OCI-LY7 (cell line): Measurements from ENCODE around the gene NFATC1. TPM values are rescaled to one million over a fixed set of nuclear protein-coding genes. Genes with fewer than 3 reads are reported as not detected.

Experiments
- Bru-seq: library from RNA; stranded (reverse); fragments of 400-500 nt; gene quantifications from one replicate; lab custom pipeline; 2021; lab: Mats Ljungman, UMichigan
- BruChase-seq, 2 experiments: library from RNA; stranded (reverse); fragments of 400-500 nt; gene quantifications; one replicate each; lab custom pipeline; 2021; lab: Mats Ljungman, UMichigan
- BruUV-seq: library from RNA; stranded (reverse); fragments of 400-500 nt; replicated peaks from 2 replicates; lab custom pipeline; 2021; lab: Mats Ljungman, UMichigan
- CTCF ChIA-PET: fragments of 300-600 bp; sonication (Branson Sonifier 250); formaldehyde crosslinking; loops from one replicate; lab custom pipeline; 2022; ENCODE audit warnings: antibody characterized with exemption; ENCODE audit not compliant: unreplicated experiment; lab: Charles Lee
- POLR2A ChIA-PET: fragments of 300-600 bp; sonication (Branson Sonifier 250); formaldehyde crosslinking; loops from one replicate; lab custom pipeline; 2022; ENCODE audit warnings: antibody characterized with exemption; lab: Charles Lee
- DNase-seq: peaks from one replicate; pipeline ENCODE4 v3.0.0-alpha.2; 2015; ENCODE audit warnings: low spot score
- H2AFZ ChIP-seq: fragments of 200-600 bp; sonication (generic), shearing (Covaris generic); 2 replicates; pipeline ENCODE4 v1.6.1; 2014; ENCODE audit warnings: mild to moderate bottlenecking, antibody characterized with exemption, low read length, moderate library complexity
- H3K27ac ChIP-seq: fragments of 200-600 bp; sonication (generic); 2 replicates; pipeline ENCODE4 v1.5.1; 2014; ENCODE audit warnings: mixed run types, low read depth, mild to moderate bottlenecking, moderate library complexity, low read length, inconsistent platforms; ENCODE audit not compliant: poor library complexity, severe bottlenecking
- H3K36me3 ChIP-seq: fragments of 200-600 bp; sonication (generic); 2 replicates; pipeline ENCODE4 v1.6.1; 2014; ENCODE audit warnings: mild to moderate bottlenecking, antibody characterized with exemption, low read length, moderate library complexity, mixed read lengths; ENCODE audit not compliant: insufficient read depth
- H3K4me1 ChIP-seq: fragments of 200-600 bp; sonication (generic); 2 replicates; pipeline ENCODE4 v1.5.1; 2014; ENCODE audit warnings: mild to moderate bottlenecking, low read length; ENCODE audit not compliant: insufficient read depth, poor library complexity, severe bottlenecking
- H3K4me2 ChIP-seq: fragments of 200-600 bp; sonication (generic); 2 replicates; pipeline ENCODE4 v1.6.1; 2014; ENCODE audit warnings: mild to moderate bottlenecking, low read length
- H3K4me3 ChIP-seq: fragments of 200-600 bp; sonication (generic); 2 replicates; pipeline ENCODE4 v1.5.1; 2014; ENCODE audit warnings: mild to moderate bottlenecking, low read depth, low read length; ENCODE audit not compliant: poor library complexity, severe bottlenecking
- H3K79me2 ChIP-seq: fragments of 200-600 bp; sonication (generic); 2 replicates; pipeline ENCODE4 v1.6.1; 2016; ENCODE audit warnings: low read depth, mild to moderate bottlenecking, low read length, moderate library complexity, mixed read lengths; ENCODE audit not compliant: insufficient read depth
- H3K9me2 ChIP-seq: fragments of 200-600 bp; sonication (generic); 2 replicates; pipeline ENCODE4 v1.6.1; 2016; ENCODE audit warnings: mild to moderate bottlenecking, low read length, mixed read lengths; ENCODE audit not compliant: insufficient read depth
- H3K9me3 ChIP-seq: fragments of 200-600 bp; sonication (generic); 2 replicates; pipeline ENCODE4 v1.6.1; 2014; ENCODE audit warnings: mild to moderate bottlenecking, mixed run types, low read length, mixed read lengths
- H4K20me1 ChIP-seq: fragments of 200-600 bp; sonication (generic); 2 replicates; pipeline ENCODE4 v1.6.1; 2014; ENCODE audit warnings: mild to moderate bottlenecking, antibody characterized with exemption, low read length, moderate library complexity, mixed read lengths; ENCODE audit not compliant: insufficient read depth
- CTCF ChIP-seq: fragments of 200-600 bp; sonication (generic); conservative IDR thresholded peaks from 2 replicates; pipeline ENCODE4 v1.5.1; 2014; ENCODE audit warnings: mild to moderate bottlenecking, antibody characterized with exemption, low read length, moderate library complexity, mixed read lengths
- EZH2phosphoT487 ChIP-seq: fragments of 200-600 bp; sonication (generic); IDR thresholded peaks from 2 replicates; pipeline ENCODE4 v1.6.1; 2018; ENCODE audit warnings: low read depth, borderline replicate concordance, mild to moderate bottlenecking, mixed run types, antibody characterized with exemption, low read length, moderate library complexity, mixed read lengths
- intact Hi-C: fragments of 100-400 bp; cut with micrococcal nuclease; formaldehyde crosslinking; loops from one replicate; pipeline ENCODE4 v1.10.0; 2022; ENCODE audit not compliant: unreplicated experiment
- long read RNA-seq: library from polyadenylated mRNA; stranded (forward); transcript quantifications from one replicate; pipeline ENCODE4 v2.0.0, GENCODE V29; 2022
- total RNA-seq, 2 experiments: library from RNA; depleted of rRNA in 1 of 2; stranded (reverse); fragments of >200 nt in 1 of 2; shearing (Covaris generic) in 1 of 2; gene quantifications; 2 replicates each; pipeline ENCODE4 v1.2.3, GENCODE V29; 2014 to 2022

The NFATC1 gene
- 15.3 and 23.6 TPM in 2 replicates for total RNA-seq (2014; rRNA removed; shearing (Covaris generic))
- total RNA-seq (2022): 50.4 and 54.3 TPM in 2 replicates
- Bru-seq, nascent RNA: percentile 57 among the genes with signal in this experiment
- BruChase-seq, experiment 1, labeled RNA remaining after a 6-hour chase: percentile 58 among the genes with signal in this experiment
- percentile 56 among the genes with signal in this experiment for BruChase-seq, experiment 2, labeled RNA remaining after a 2-hour chase
- long read RNA-seq, full-length matches to known transcripts: 102 of 185 reads
- long read RNA-seq, partial matches to known transcripts: 35 of 185 reads
- long read RNA-seq, other reads (novel, unspliced or antisense): 48 of 185 reads

- intact Hi-C loops: loop anchor here (2.0 kb wide), 2 partner anchors 65 to 133 kb away; no protein-coding TSS in a partner anchor
- peak; percentile 61 for DNase-seq
- BruUV-seq: no TSS peak
- peak within 1 kb of the TSS; percentile 41; the same call in 1 of the 2 replicates for H2AFZ ChIP-seq
- H3K9me2 ChIP-seq: no peaks in the 10 kb centered on the region
- peaks cover 21% of the 10 kb centered on the region for H3K79me2 ChIP-seq
- peak within 1 kb of the TSS; percentile 87 for H3K27ac ChIP-seq
- H3K4me1 ChIP-seq: peaks cover 29% of the 10 kb centered on the region
- TF ChIP-seq EZH2phosphoT487 (no peak), CTCF (no peak)
- no peaks in the 10 kb centered on the region for H4K20me1 ChIP-seq
- peaks cover 8% of the 10 kb centered on the region; the same call in 1 of the 2 replicates for H3K36me3 ChIP-seq
- POLR2A ChIA-PET: interaction anchor here (0.7 kb wide), 1 partner anchor 144 kb away, joined by 3 read pairs; no protein-coding TSS in a partner anchor
- peak within 1 kb of the TSS; percentile 100 for H3K4me2 ChIP-seq
- CTCF ChIA-PET: no interaction called here
- peak within 1 kb of the TSS; percentile 86 for H3K4me3 ChIP-seq
- no peaks in the 10 kb centered on the region for H3K9me3 ChIP-seq
These were observed at the start of gene NFATC1 for GRCh38 chr18:79395761-79396404. Gene NFATC1, plus strand, starts transcription at chr18:79395930. Its CDS starts 295 bp downstream, at chr18:79396225.

GRCh38 chr18:79345981-79346380 is 49.7 kb upstream of the NFATC1 start:
- H4K20me1 ChIP-seq: no peaks in the 10 kb centered on the region
- no peaks in the 10 kb centered on the region for H3K4me1 ChIP-seq
- DNase-seq: no peak
- H3K4me2 ChIP-seq: no peak overlapping the region
- H3K9me3 ChIP-seq: no peaks in the 10 kb centered on the region
- H3K27ac ChIP-seq: no peak overlapping the region
- H3K4me3 ChIP-seq: no peak overlapping the region
- intact Hi-C loops: no loop called here
- POLR2A ChIA-PET: interaction anchor here (0.8 kb wide), 1 partner anchor 16 kb away, joined by 3 read pairs; no protein-coding TSS in a partner anchor
- BruUV-seq: no TSS peak
- CTCF ChIA-PET: no interaction called here
- H3K36me3 ChIP-seq: peaks cover 27% of the 10 kb centered on the region
- H3K79me2 ChIP-seq: no peaks in the 10 kb centered on the region
- no peak overlapping the region for H2AFZ ChIP-seq
- TF ChIP-seq EZH2phosphoT487: no peak
- no peak for TF ChIP-seq CTCF
- H3K9me2 ChIP-seq: no peaks in the 10 kb centered on the region
